HCT116 (cell line): ENCODE results near the gene SMIM5. TPM values are rescaled to one million over a fixed set of nuclear protein-coding genes. Genes with fewer than 3 reads are reported as not detected.

Source experiments
- ATAC-seq: fragments of 200-7000 bp; cut with Tn5 transposase; 2 replicates; pipeline ENCODE4 v1.9.1; 2020; ENCODE audit warnings: mild to moderate bottlenecking, moderate library complexity
- BruUV-seq: library from RNA; stranded (reverse); fragments of 400-500 nt; replicated peaks from 2 replicates; lab custom pipeline; 2021; lab: Mats Ljungman, UMichigan
- CTCF ChIA-PET: fragments of 300-600 bp; sonication (Branson Sonifier 250); formaldehyde crosslinking; loops from one replicate; lab custom pipeline; 2021; ENCODE audit warnings: antibody characterized with exemption; lab: Charles Lee
- POLR2A ChIA-PET: fragments of 300-600, 350-600 bp; sonication (Branson Sonifier 250); formaldehyde crosslinking; loops from one replicate; lab custom pipeline; 2021; ENCODE audit warnings: antibody characterized with exemption; lab: Charles Lee
- RAD21 ChIA-PET, 2 experiments: fragments of 300-600 bp; sonication (Branson Sonifier 250); formaldehyde crosslinking; loops; one replicate each; lab custom pipeline; 2023; ENCODE audit warnings: low total read pairs in 2 of 2; ENCODE audit not compliant: uncharacterized antibody in 2 of 2, unreplicated experiment in 2 of 2, low non-redundant PET in 1 of 2; lab: Charles Lee
- DNase-seq: peaks from one replicate; pipeline ENCODE4 v3.0.0-alpha.2; 2010; ENCODE audit warnings: low read depth, low spot score
- H2AFZ ChIP-seq: fragments of 200-600 bp; shearing (Covaris generic), sonication (generic); 2 replicates; pipeline ENCODE4 v1.6.1; 2017; ENCODE audit warnings: low read depth, mixed run types, mixed read lengths, antibody characterized with exemption, low read length; ENCODE audit not compliant: poor library complexity, severe bottlenecking
- H3K27ac ChIP-seq: 2 replicates; pipeline ENCODE4 v1.5.1; 2012; ENCODE audit warnings: low read depth, low read length
- H3K27me3 ChIP-seq: fragments of 200-600 bp; sonication (generic); 2 replicates; pipeline ENCODE4 v1.6.1; 2016; ENCODE audit warnings: mixed run types, low read length, mixed read lengths; ENCODE audit not compliant: insufficient read depth
- H3K36me3 ChIP-seq, 2 experiments: fragments of 200-500 bp in 1 of 2; fragments of 200-600 bp in 1 of 2; sonication (Bioruptor generic) in 1 of 2; sonication (generic) in 1 of 2; 2 replicates each; pipeline versions ENCODE4 v1.5.1 to v1.6.1; 2014 to 2016; ENCODE audit warnings: low read length in 2 of 2, inconsistent platforms in 1 of 2, mixed read lengths in 1 of 2, mixed run types in 1 of 2; ENCODE audit not compliant: insufficient read depth in 2 of 2, control insufficient read depth in 1 of 2
- H3K4me1 ChIP-seq, 2 experiments: fragments of 200-600 bp in 1 of 2; sonication (generic) in 1 of 2; 2 replicates each; pipeline versions ENCODE4 v1.5.1 to v1.6.1; 2012 to 2017; ENCODE audit warnings: low read length in 2 of 2, inconsistent platforms in 1 of 2, mild to moderate bottlenecking in 1 of 2, mixed read lengths in 1 of 2, mixed run types in 1 of 2, moderate library complexity in 1 of 2; ENCODE audit not compliant: insufficient read depth in 2 of 2, control insufficient read depth in 1 of 2
- H3K4me2 ChIP-seq: fragments of 200-600 bp; sonication (generic); 2 replicates; pipeline ENCODE4 v1.6.1; 2017; ENCODE audit warnings: mixed run types, low read length, mixed read lengths
- H3K4me3 ChIP-seq, 2 experiments: fragments of 200-600 bp in 1 of 2; sonication (generic) in 1 of 2; replicated peaks in 1 of 2; 2 replicates each; pipeline ENCODE4 v1.5.1; 2011 to 2016; ENCODE audit warnings: low read length in 2 of 2, control low read depth in 1 of 2, low read depth in 1 of 2, mild to moderate bottlenecking in 1 of 2, mixed read lengths in 1 of 2, mixed run types in 1 of 2
- H3K79me2 ChIP-seq: fragments of 200-600 bp; sonication (generic); 2 replicates; pipeline ENCODE4 v1.6.1; 2017; ENCODE audit warnings: mild to moderate bottlenecking, mixed run types, low read length, moderate library complexity, mixed read lengths; ENCODE audit not compliant: insufficient read depth
- H3K9ac ChIP-seq: fragments of 200-600 bp; sonication (generic); 2 replicates; pipeline ENCODE4 v1.6.1; 2016; ENCODE audit warnings: low read length, mixed read lengths
- H3K9me2 ChIP-seq: fragments of 200-600 bp; sonication (generic), shearing (Covaris generic); 2 replicates; pipeline ENCODE4 v1.6.1; 2017; ENCODE audit warnings: mixed run types, mild to moderate bottlenecking, moderate library complexity; ENCODE audit not compliant: insufficient read depth
- H3K9me3 ChIP-seq, 2 experiments: fragments of 200-500 bp in 1 of 2; fragments of 200-600 bp in 1 of 2; sonication (Bioruptor generic) in 1 of 2; sonication (generic) in 1 of 2; 2 replicates each; pipeline ENCODE4 v1.6.1; 2014 to 2017; ENCODE audit warnings: low read length in 2 of 2, mixed read lengths in 2 of 2, inconsistent platforms in 1 of 2, low read depth in 1 of 2, mild to moderate bottlenecking in 1 of 2, mixed run types in 1 of 2, moderate library complexity in 1 of 2; ENCODE audit not compliant: control insufficient read depth in 1 of 2, insufficient read depth in 1 of 2
- H4K20me1 ChIP-seq: fragments of 200-600 bp; sonication (generic), shearing (Covaris generic); 2 replicates; pipeline ENCODE4 v1.6.1; 2017; ENCODE audit warnings: mixed run types, mild to moderate bottlenecking, moderate library complexity; ENCODE audit not compliant: insufficient read depth
- CBX3 ChIP-seq: IDR thresholded peaks from 2 replicates; pipeline ENCODE4 v1.6.1; 2012; ENCODE audit warnings: low read depth
- CEBPB ChIP-seq: IDR thresholded peaks from 2 replicates; pipeline ENCODE4 v1.6.1; 2012; ENCODE audit warnings: low read depth
- EGR1 ChIP-seq: IDR thresholded peaks from 2 replicates; pipeline ENCODE4 v1.6.1; 2012; ENCODE audit warnings: low read depth
- ELF1 ChIP-seq: IDR thresholded peaks from 2 replicates; pipeline ENCODE4 v1.6.1; 2012; ENCODE audit warnings: low read depth, borderline replicate concordance
- EZH2 ChIP-seq: fragments of 200-600 bp; sonication (generic); IDR thresholded peaks from 2 replicates; pipeline ENCODE4 v1.6.1; 2017; ENCODE audit warnings: antibody characterized with exemption, mixed run types
- EZH2phosphoT487 ChIP-seq: fragments of 200-600 bp; IDR thresholded peaks from 2 replicates; pipeline ENCODE4 v1.6.1; 2018; ENCODE audit warnings: antibody characterized with exemption, borderline replicate concordance
- FOSL1 ChIP-seq: IDR thresholded peaks from 2 replicates; pipeline ENCODE4 v1.6.1; 2012; ENCODE audit warnings: low read depth
- JUND ChIP-seq: IDR thresholded peaks from 2 replicates; pipeline ENCODE4 v1.6.1; 2012
- MAX ChIP-seq: IDR thresholded peaks from 2 replicates; pipeline ENCODE4 v1.6.1; 2012
- POLR2A ChIP-seq: IDR thresholded peaks from 2 replicates; pipeline ENCODE4 v1.7.0; 2011; ENCODE audit warnings: borderline replicate concordance; ENCODE audit not compliant: insufficient read depth, insufficient read length; ENCODE audit errors: extremely low read depth
- RAD21 ChIP-seq: IDR thresholded peaks from 2 replicates; pipeline ENCODE4 v1.6.1; 2012; ENCODE audit warnings: low read depth, mild to moderate bottlenecking
- REST ChIP-seq: IDR thresholded peaks from 2 replicates; pipeline ENCODE4 v1.6.1; 2012; ENCODE audit warnings: low read depth
- SIN3A ChIP-seq: IDR thresholded peaks from 2 replicates; pipeline ENCODE4 v1.6.1; 2012; ENCODE audit warnings: low read depth
- SP1 ChIP-seq: IDR thresholded peaks from 2 replicates; pipeline ENCODE4 v1.6.1; 2012; ENCODE audit warnings: low read depth
- TCF7L2 ChIP-seq: IDR thresholded peaks from 2 replicates; pipeline ENCODE4 v1.7.0; 2011; ENCODE audit warnings: borderline replicate concordance, inconsistent platforms; ENCODE audit not compliant: insufficient read depth, insufficient read length; ENCODE audit errors: extremely low read depth
- YY1 ChIP-seq: IDR thresholded peaks from 2 replicates; pipeline ENCODE4 v1.6.1; 2011; ENCODE audit warnings: low read length, low read depth, moderate library complexity, mild to moderate bottlenecking; ENCODE audit not compliant: insufficient replicate concordance; ENCODE audit errors: extremely low read depth
- ZFX ChIP-seq: fragments of 450-650 bp; IDR thresholded peaks from 2 replicates; pipeline ENCODE4 v1.6.1; 2017
- intact Hi-C: fragments of 100-400 bp; cut with micrococcal nuclease; formaldehyde crosslinking; loops from 2 replicates; pipeline ENCODE4 v1.10.0; 2022
- total RNA-seq: library from RNA; stranded (reverse); gene quantifications from one replicate; pipeline ENCODE4 v1.2.1, GENCODE V29; 2021; ENCODE audit not compliant: unreplicated experiment
- TF ChIP-seq, protein P1 (sequence below), 3 experiments: fragments of 200-600 bp in 1 of 3; sonication (generic) in 1 of 3; IDR thresholded peaks in 2 of 3; conservative IDR thresholded peaks in 1 of 3; 2 replicates each; pipeline ENCODE4 v1.5.1; 2012 to 2017; ENCODE audit warnings: low read depth in 2 of 3, low read length in 2 of 3, antibody characterized with exemption in 1 of 3, borderline replicate concordance in 1 of 3, control low read depth in 1 of 3, mild to moderate bottlenecking in 1 of 3, mixed read lengths in 1 of 3, mixed run types in 1 of 3, moderate library complexity in 1 of 3; ENCODE audit not compliant: insufficient read depth in 1 of 3
- TF ChIP-seq, protein P2 (sequence below): IDR thresholded peaks from 2 replicates; pipeline ENCODE4 v1.6.1; 2011; ENCODE audit warnings: mild to moderate bottlenecking, low read length, moderate library complexity; ENCODE audit not compliant: insufficient replicate concordance; ENCODE audit errors: extremely low read depth

Gene SMIM5
- total RNA-seq, 1 experiment from 2014 or later = 0.12 TPM

- H3K27me3 ChIP-seq = no peaks in the 10 kb centered on the region
- no peak overlapping the region for H3K4me3 ChIP-seq
- ChIA-PET RAD21 (no interaction called here), POLR2A (interaction anchor here (0.8 kb wide), 1 partner anchor 155 kb away, joined by 3 read pairs; a partner anchor contains a TSS), CTCF (interaction anchor here (0.8 to 6.9 kb wide), 6 partner anchors 8 to 138 kb away, joined by 3 to 63 read pairs (median 4); partner anchors contain the start of gene SMIM5)
- ATAC-seq (no peak), DNase-seq (no peak)
- H3K4me1 ChIP-seq = peaks cover 0 to 3% of the 10 kb centered on the region in 2 experiments; a peak in 1 of 4 replicates
- H3K27ac ChIP-seq = no peak overlapping the region; the same call in 1 of the 2 replicates
- no peaks in the 10 kb centered on the region for H3K79me2 ChIP-seq
- no peaks in the 10 kb centered on the region for H4K20me1 ChIP-seq
- H3K9me3 ChIP-seq = no peaks in the 10 kb centered on the region
- H2AFZ ChIP-seq = no peak overlapping the region
- H3K36me3 ChIP-seq = no peaks in the 10 kb centered on the region
- H3K9me2 ChIP-seq = no peaks in the 10 kb centered on the region
- H3K9ac ChIP-seq = no peak overlapping the region
- H3K4me2 ChIP-seq = no peak overlapping the region
- intact Hi-C loops = no loop called here
- TF ChIP-seq TCF7L2 (no peak), YY1 (no peak), SIN3A (no peak), FOSL1 (no peak), ZFX (no peak), RAD21 (no peak), JUND (no peak), REST (no peak), SP1 (no peak), ELF1 (no peak), MAX (no peak), EZH2 (no peak), CEBPB (no peak), CBX3 (no peak), EGR1 (no peak), POLR2A (no peak), EZH2phosphoT487 (no peak)
- TF ChIP-seq, protein P1, sequence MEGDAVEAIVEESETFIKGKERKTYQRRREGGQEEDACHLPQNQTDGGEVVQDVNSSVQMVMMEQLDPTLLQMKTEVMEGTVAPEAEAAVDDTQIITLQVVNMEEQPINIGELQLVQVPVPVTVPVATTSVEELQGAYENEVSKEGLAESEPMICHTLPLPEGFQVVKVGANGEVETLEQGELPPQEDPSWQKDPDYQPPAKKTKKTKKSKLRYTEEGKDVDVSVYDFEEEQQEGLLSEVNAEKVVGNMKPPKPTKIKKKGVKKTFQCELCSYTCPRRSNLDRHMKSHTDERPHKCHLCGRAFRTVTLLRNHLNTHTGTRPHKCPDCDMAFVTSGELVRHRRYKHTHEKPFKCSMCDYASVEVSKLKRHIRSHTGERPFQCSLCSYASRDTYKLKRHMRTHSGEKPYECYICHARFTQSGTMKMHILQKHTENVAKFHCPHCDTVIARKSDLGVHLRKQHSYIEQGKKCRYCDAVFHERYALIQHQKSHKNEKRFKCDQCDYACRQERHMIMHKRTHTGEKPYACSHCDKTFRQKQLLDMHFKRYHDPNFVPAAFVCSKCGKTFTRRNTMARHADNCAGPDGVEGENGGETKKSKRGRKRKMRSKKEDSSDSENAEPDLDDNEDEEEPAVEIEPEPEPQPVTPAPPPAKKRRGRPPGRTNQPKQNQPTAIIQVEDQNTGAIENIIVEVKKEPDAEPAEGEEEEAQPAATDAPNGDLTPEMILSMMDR (IDR thresholded peaks at IDR 0.05 in 2 of 3, conservative IDR thresholded peaks at IDR 0.05 in 1 of 3; ENCODE audit: borderline replicate concordance in 1 of 3, insufficient read depth in 1 of 3, low read depth in 2 of 3, low read length in 2 of 3) = no peak
- TF ChIP-seq, protein P2, sequence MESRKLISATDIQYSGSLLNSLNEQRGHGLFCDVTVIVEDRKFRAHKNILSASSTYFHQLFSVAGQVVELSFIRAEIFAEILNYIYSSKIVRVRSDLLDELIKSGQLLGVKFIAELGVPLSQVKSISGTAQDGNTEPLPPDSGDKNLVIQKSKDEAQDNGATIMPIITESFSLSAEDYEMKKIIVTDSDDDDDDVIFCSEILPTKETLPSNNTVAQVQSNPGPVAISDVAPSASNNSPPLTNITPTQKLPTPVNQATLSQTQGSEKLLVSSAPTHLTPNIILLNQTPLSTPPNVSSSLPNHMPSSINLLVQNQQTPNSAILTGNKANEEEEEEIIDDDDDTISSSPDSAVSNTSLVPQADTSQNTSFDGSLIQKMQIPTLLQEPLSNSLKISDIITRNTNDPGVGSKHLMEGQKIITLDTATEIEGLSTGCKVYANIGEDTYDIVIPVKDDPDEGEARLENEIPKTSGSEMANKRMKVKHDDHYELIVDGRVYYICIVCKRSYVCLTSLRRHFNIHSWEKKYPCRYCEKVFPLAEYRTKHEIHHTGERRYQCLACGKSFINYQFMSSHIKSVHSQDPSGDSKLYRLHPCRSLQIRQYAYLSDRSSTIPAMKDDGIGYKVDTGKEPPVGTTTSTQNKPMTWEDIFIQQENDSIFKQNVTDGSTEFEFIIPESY = no peak
- no TSS peak for BruUV-seq
Measured at GRCh38 chr17:75624714-75625345, 8.4 kb upstream of the SMIM5 start.
